Gastrocnemius medialis (tissue), 4 donors: ENCODE measurements around the gene STON2.

Source experiments
- POLR2A ChIP-seq, 2 donors: fragments of 450-650 bp; IDR thresholded peaks; one replicate each; pipeline ENCODE4 v1.6.1; 2017; ENCODE audit warnings: antibody characterized with exemption in 2 of 2, mild to moderate bottlenecking in 2 of 2, moderate library complexity in 2 of 2
- TF ChIP-seq, protein P1 (sequence below), 5 experiments: fragments of 450-650 bp in 3 of 5; fragments of 200-600 bp in 2 of 5; sonication (generic) in 2 of 5; IDR thresholded peaks in 4 of 5; conservative IDR thresholded peaks in 1 of 5; 1 replicate in 4 of 5; 2 replicates in 1 of 5; pipeline ENCODE4 v1.5.1; 2016 to 2019; ENCODE audit warnings: antibody characterized with exemption in 5 of 5, mild to moderate bottlenecking in 3 of 5, moderate library complexity in 3 of 5

DNA sequence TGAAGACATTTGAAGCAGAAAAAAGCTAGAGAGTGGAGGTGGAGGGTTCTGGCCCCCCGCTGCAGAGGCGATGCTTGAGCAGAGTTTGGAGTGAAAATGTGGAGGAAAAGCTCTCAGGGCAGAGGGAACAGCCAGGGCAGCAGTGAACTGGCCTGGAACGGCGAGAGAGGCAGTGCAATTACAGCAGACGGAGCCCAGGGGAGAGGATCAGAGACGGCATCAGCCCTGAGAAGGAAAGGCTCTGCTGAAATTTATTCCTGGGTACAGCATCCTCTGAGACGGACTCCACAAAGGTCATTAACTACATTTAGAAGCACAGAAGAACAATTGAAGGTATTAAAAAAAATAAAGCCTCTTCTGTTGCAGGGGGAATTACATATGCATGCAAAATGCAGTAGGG is 14.2 kb downstream of the STON2 start:
- TF ChIP-seq, protein P1, sequence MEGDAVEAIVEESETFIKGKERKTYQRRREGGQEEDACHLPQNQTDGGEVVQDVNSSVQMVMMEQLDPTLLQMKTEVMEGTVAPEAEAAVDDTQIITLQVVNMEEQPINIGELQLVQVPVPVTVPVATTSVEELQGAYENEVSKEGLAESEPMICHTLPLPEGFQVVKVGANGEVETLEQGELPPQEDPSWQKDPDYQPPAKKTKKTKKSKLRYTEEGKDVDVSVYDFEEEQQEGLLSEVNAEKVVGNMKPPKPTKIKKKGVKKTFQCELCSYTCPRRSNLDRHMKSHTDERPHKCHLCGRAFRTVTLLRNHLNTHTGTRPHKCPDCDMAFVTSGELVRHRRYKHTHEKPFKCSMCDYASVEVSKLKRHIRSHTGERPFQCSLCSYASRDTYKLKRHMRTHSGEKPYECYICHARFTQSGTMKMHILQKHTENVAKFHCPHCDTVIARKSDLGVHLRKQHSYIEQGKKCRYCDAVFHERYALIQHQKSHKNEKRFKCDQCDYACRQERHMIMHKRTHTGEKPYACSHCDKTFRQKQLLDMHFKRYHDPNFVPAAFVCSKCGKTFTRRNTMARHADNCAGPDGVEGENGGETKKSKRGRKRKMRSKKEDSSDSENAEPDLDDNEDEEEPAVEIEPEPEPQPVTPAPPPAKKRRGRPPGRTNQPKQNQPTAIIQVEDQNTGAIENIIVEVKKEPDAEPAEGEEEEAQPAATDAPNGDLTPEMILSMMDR (IDR thresholded peaks at IDR 0.05 in 4 of 5, conservative IDR thresholded peaks at IDR 0.05 in 1 of 5), result no peak
- TF ChIP-seq POLR2A (IDR thresholded peaks at IDR 0.05), result no peak
